IMR-90 (cell line): Measurements from ENCODE around the gene IGDCC3. TPM values are rescaled to one million over a fixed set of nuclear protein-coding genes. Genes with fewer than 3 reads are reported as not detected.

ENCODE experiments used
- ATAC-seq: fragments of 200-7000 bp; cut with Tn5 transposase; 2 replicates; pipeline ENCODE4 v1.9.1; 2020; ENCODE audit warnings: low read depth, mild to moderate bottlenecking, moderate library complexity
- BruUV-seq: library from RNA; stranded (reverse); fragments of 400-500 nt; replicated peaks from 2 replicates; lab custom pipeline; 2021; lab: Mats Ljungman, UMichigan
- CTCF ChIA-PET: fragments of 300-600 bp; formaldehyde crosslinking; extraction: SDS; loops from one replicate; lab custom pipeline; 2021; ENCODE audit warnings: antibody characterized with exemption; lab: Yijun Ruan, JAX
- POLR2A ChIA-PET: fragments of 300-600 bp; sonication (Branson Sonifier 250); formaldehyde crosslinking; loops from one replicate; lab custom pipeline; 2022; ENCODE audit warnings: antibody characterized with exemption; ENCODE audit not compliant: unreplicated experiment; lab: Charles Lee
- DNase-seq: peaks from one replicate; pipeline ENCODE4 v3.0.0; 2013
- H2AFZ ChIP-seq: replicated peaks from 2 replicates; pipeline ENCODE3; 2013; ENCODE audit warnings: low read length, mild to moderate bottlenecking; ENCODE audit not compliant: poor library complexity
- H2AK5ac ChIP-seq: 2 replicates; pipeline ENCODE4 v1.6.1; 2013; ENCODE audit warnings: low read depth, low read length, inconsistent platforms
- H2AK9ac ChIP-seq: replicated peaks from 2 replicates; pipeline ENCODE3; 2013; ENCODE audit warnings: mild to moderate bottlenecking, low read depth, low read length, moderate library complexity; ENCODE audit not compliant: poor library complexity
- H2BK120ac ChIP-seq: 2 replicates; pipeline ENCODE4 v1.6.1; 2013; ENCODE audit warnings: low read depth, low read length, inconsistent platforms
- H2BK15ac ChIP-seq: 3 replicates; pipeline ENCODE4 v1.6.1; 2013; ENCODE audit warnings: low read depth, low read length, inconsistent platforms
- H2BK20ac ChIP-seq: 2 replicates; pipeline ENCODE4 v1.6.1; 2013; ENCODE audit warnings: low read depth, mild to moderate bottlenecking, inconsistent platforms, low read length, moderate library complexity
- H2BK5ac ChIP-seq: 2 replicates; pipeline ENCODE4 v1.6.1; 2013; ENCODE audit warnings: mild to moderate bottlenecking, low read depth, low read length, inconsistent platforms; ENCODE audit not compliant: poor library complexity, severe bottlenecking
- H3K14ac ChIP-seq: replicated peaks from 2 replicates; pipeline ENCODE4 v1.6.1; 2013; ENCODE audit warnings: low read depth, low read length, inconsistent platforms
- H3K18ac ChIP-seq: 2 replicates; pipeline ENCODE4 v1.6.1; 2013; ENCODE audit warnings: low read depth, low read length, control low read depth
- H3K23ac ChIP-seq: 2 replicates; pipeline ENCODE4 v1.6.1; 2013; ENCODE audit warnings: low read depth, low read length, inconsistent platforms
- H3K27ac ChIP-seq: 2 replicates; pipeline ENCODE4 v1.5.1; 2013; ENCODE audit warnings: mild to moderate bottlenecking, control low read depth, low read length; ENCODE audit not compliant: insufficient read depth
- H3K27me3 ChIP-seq: 2 replicates; pipeline ENCODE4 v1.6.1; 2013; ENCODE audit warnings: low read length; ENCODE audit not compliant: control insufficient read depth, insufficient read depth
- H3K36me3 ChIP-seq: 2 replicates; pipeline ENCODE4 v1.6.1; 2013; ENCODE audit warnings: low read length, mixed read lengths; ENCODE audit not compliant: control insufficient read depth, insufficient read depth
- H3K4ac ChIP-seq: 2 replicates; pipeline ENCODE4 v1.6.1; 2013; ENCODE audit warnings: low read depth, low read length, inconsistent platforms
- H3K4me1 ChIP-seq: 2 replicates; pipeline ENCODE4 v1.6.1; 2013; ENCODE audit warnings: low read length, mixed read lengths; ENCODE audit not compliant: control insufficient read depth, insufficient read depth
- H3K4me2 ChIP-seq: 2 replicates; pipeline ENCODE4 v1.6.1; 2013; ENCODE audit warnings: low read depth, mild to moderate bottlenecking, control low read depth, low read length, moderate library complexity
- H3K4me3 ChIP-seq: 2 replicates; pipeline ENCODE4 v1.5.1; 2013; ENCODE audit warnings: low read depth, mild to moderate bottlenecking, control low read depth, low read length, moderate library complexity; ENCODE audit not compliant: insufficient read depth
- H3K56ac ChIP-seq: 2 replicates; pipeline ENCODE4 v1.6.1; 2013; ENCODE audit warnings: low read length, inconsistent platforms; ENCODE audit not compliant: insufficient read depth; ENCODE audit errors: extremely low read depth
- H3K79me1 ChIP-seq, 2 experiments: 2 replicates each; pipeline ENCODE4 v1.6.1; 2013; ENCODE audit warnings: low read length in 2 of 2, inconsistent platforms in 1 of 2, low read depth in 1 of 2
- H3K9ac ChIP-seq: 2 replicates; pipeline ENCODE4 v1.6.1; 2013; ENCODE audit warnings: low read depth, low read length, control low read depth
- H3K9me1 ChIP-seq: 2 replicates; pipeline ENCODE4 v1.6.1; 2013; ENCODE audit warnings: low read length, inconsistent platforms; ENCODE audit not compliant: insufficient read depth
- H3K9me3 ChIP-seq: 2 replicates; pipeline ENCODE4 v1.6.1; 2013; ENCODE audit warnings: low read length; ENCODE audit not compliant: control insufficient read depth, insufficient read depth
- H4K20me1 ChIP-seq: 2 replicates; pipeline ENCODE4 v1.6.1; 2013; ENCODE audit warnings: low read length, inconsistent platforms; ENCODE audit not compliant: insufficient read depth
- H4K5ac ChIP-seq: 2 replicates; pipeline ENCODE4 v1.6.1; 2013; ENCODE audit warnings: mild to moderate bottlenecking, low read depth, low read length, control low read depth
- H4K8ac ChIP-seq, 2 experiments: 2 replicates each; pipeline ENCODE4 v1.6.1; 2013; ENCODE audit warnings: low read depth in 2 of 2, low read length in 2 of 2, control low read depth in 1 of 2, inconsistent platforms in 1 of 2
- H4K91ac ChIP-seq: 2 replicates; pipeline ENCODE4 v1.6.1; 2013; ENCODE audit warnings: low read depth, low read length, inconsistent platforms; ENCODE audit not compliant: insufficient read depth
- CEBPB ChIP-seq: IDR thresholded peaks from 2 replicates; pipeline ENCODE4 v1.6.1; 2012; ENCODE audit warnings: low read depth, low read length, improper control_type of control experiment
- CHD1 ChIP-seq: IDR thresholded peaks from 2 replicates; pipeline ENCODE4 v1.6.1; 2012; ENCODE audit warnings: low read depth, low read length, improper control_type of control experiment
- CTCF ChIP-seq: conservative IDR thresholded peaks from 2 replicates; pipeline ENCODE4 v1.5.1; 2012; ENCODE audit warnings: mild to moderate bottlenecking, low read depth, low read length, improper control_type of control experiment
- FOS ChIP-seq: fragments of 150-350 bp; IDR thresholded peaks from 2 replicates; pipeline ENCODE4 v1.6.1; 2016; ENCODE audit warnings: low read depth, low read length
- NFE2L2 ChIP-seq: fragments of 150-350 bp; IDR thresholded peaks from 2 replicates; pipeline ENCODE4 v1.6.1; 2016; ENCODE audit warnings: low read depth, mild to moderate bottlenecking, low read length
- POLR2A ChIP-seq: IDR thresholded peaks from 2 replicates; pipeline ENCODE4 v1.6.1; 2012; ENCODE audit warnings: mild to moderate bottlenecking, low read depth, low read length
- RAD21 ChIP-seq: IDR thresholded peaks from 2 replicates; pipeline ENCODE4 v1.6.1; 2012; ENCODE audit warnings: low read length, improper control_type of control experiment
- RCOR1 ChIP-seq: IDR thresholded peaks from 2 replicates; pipeline ENCODE4 v1.6.1; 2012; ENCODE audit warnings: mild to moderate bottlenecking, low read length, improper control_type of control experiment; ENCODE audit not compliant: insufficient replicate concordance
- SMC3 ChIP-seq: fragments of 150-350 bp; IDR thresholded peaks from 2 replicates; pipeline ENCODE4 v1.6.1; 2016; ENCODE audit warnings: low read depth, mild to moderate bottlenecking, antibody characterized with exemption, low read length, moderate library complexity
- USF2 ChIP-seq: fragments of 150-350 bp; IDR thresholded peaks from 2 replicates; pipeline ENCODE4 v1.6.1; 2017; ENCODE audit warnings: mild to moderate bottlenecking, antibody characterized with exemption, low read length, low read depth
- WGBS, 2 experiments: methylation state at CpG; one replicate each; pipeline versions ENCODE4 v1.1.5 to v1.1.7; 2013; ENCODE audit warnings: missing lambda C conversion rate in 2 of 2; ENCODE audit not compliant: insufficient read length in 1 of 2; ENCODE audit errors: extremely low coverage in 2 of 2; 5-methylcytosine and 5-hydroxymethylcytosine counted together
- dilution Hi-C: fragments of 300-500 bp; cut with HindIII; formaldehyde crosslinking; loops from one replicate; pipeline ENCODE4 v1.14.3; 2018; ENCODE audit warnings: low sequenced_read_pairs; ENCODE audit not compliant: unreplicated experiment
- in situ Hi-C: fragments of 300-500 bp; cut with MboI; formaldehyde crosslinking; loops from 3 replicates; pipeline ENCODE4 v1.14.3; 2019; ENCODE audit warnings: low sequenced_read_pairs, inconsistent platforms, mixed read lengths
- intact Hi-C: fragments of 100-400 bp; cut with micrococcal nuclease; formaldehyde crosslinking; loops from 2 replicates; pipeline ENCODE4 v1.10.0; 2022
- polyA plus RNA-seq, 3 experiments: library from polyadenylated mRNA; depleted of rRNA; stranded (reverse); fragments of >200 nt; gene quantifications; 2 replicates each; pipeline ENCODE4 v1.2.3, GENCODE V29; 2012; ENCODE audit warnings: low replicate concordance in 1 of 3
- total RNA-seq: library from RNA; depleted of rRNA; stranded (reverse); fragments of >200 nt; gene quantifications from 2 replicates; pipeline ENCODE4 v1.2.3, GENCODE V29; 2012
- TF ChIP-seq, protein P1 (sequence below): fragments of 150-350 bp; IDR thresholded peaks from 2 replicates; pipeline ENCODE4 v1.6.1; 2016; ENCODE audit warnings: low read depth, mild to moderate bottlenecking, low read length, moderate library complexity, borderline replicate concordance

Gene IGDCC3
- total and polyA plus RNA-seq, 2 of the 4 experiments (the other 2 are of a cell fraction): 0.18 to 0.19 TPM

DNA sequence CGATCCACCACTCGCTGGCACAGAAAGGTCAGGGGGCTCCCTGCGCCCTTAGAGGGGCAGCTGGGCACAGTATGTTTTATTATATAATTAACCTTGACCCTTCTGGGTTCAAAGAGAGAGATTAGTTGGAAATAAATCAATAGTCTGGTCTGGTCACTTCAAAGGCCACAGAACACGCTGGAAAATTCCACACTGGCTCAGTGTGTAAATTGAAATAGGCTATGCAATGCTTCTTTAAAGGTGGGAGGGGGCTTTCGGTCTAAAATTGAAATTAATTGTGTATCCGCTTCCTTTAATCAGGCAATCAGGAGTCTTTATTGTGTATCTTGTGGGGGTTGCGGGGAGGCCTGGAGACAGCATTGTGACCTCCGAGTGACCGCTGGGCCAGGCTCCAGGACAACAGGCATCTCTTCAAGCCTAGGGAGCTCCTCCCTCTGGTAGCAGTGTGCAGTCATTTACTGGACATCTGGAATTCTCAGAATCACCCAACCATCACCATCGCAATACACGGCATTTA, 65.3 kb downstream of the IGDCC3 start:
- H3K79me1 ChIP-seq: no peaks in the 10 kb centered on the region
- DNase-seq: no peak
- H3K4me1 ChIP-seq: peaks cover 11% of the 10 kb centered on the region
- H3K56ac ChIP-seq: no peak overlapping the region
- no peak overlapping the region for H3K9ac ChIP-seq
- no peak overlapping the region for H3K4me3 ChIP-seq
- H4K5ac ChIP-seq: no peak overlapping the region
- TF ChIP-seq RCOR1 (no peak), CTCF (no peak), FOS (no peak), RAD21 (no peak), USF2 (no peak), NFE2L2 (no peak), POLR2A (no peak), CEBPB (no peak), SMC3 (no peak), CHD1 (no peak)
- TF ChIP-seq, protein P1, sequence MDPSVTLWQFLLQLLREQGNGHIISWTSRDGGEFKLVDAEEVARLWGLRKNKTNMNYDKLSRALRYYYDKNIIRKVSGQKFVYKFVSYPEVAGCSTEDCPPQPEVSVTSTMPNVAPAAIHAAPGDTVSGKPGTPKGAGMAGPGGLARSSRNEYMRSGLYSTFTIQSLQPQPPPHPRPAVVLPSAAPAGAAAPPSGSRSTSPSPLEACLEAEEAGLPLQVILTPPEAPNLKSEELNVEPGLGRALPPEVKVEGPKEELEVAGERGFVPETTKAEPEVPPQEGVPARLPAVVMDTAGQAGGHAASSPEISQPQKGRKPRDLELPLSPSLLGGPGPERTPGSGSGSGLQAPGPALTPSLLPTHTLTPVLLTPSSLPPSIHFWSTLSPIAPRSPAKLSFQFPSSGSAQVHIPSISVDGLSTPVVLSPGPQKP: no peak
- ChIA-PET CTCF (no interaction called here), POLR2A (interaction anchor here (1.2 kb wide), 1 partner anchor 8 kb away, joined by 3 read pairs; the partner anchor contains the start of gene RNU5B-1)
- dilution Hi-C loops (no loop called here), in situ Hi-C loops (no loop called here), intact Hi-C loops (no loop called here)
- H2AK9ac ChIP-seq: no peak overlapping the region
- H3K9me1 ChIP-seq: 0 out of 2 replicates have a peak, but pooled peaks cover 3% of the 10 kb centered on the region
- H3K14ac ChIP-seq: no peak overlapping the region
- no peak overlapping the region for H3K23ac ChIP-seq
- no peak overlapping the region for H3K4me2 ChIP-seq
- no peaks in the 10 kb centered on the region for H3K9me3 ChIP-seq
- peaks cover 4% of the 10 kb centered on the region; the same call in 1 of the 2 replicates for H3K27me3 ChIP-seq
- no peak overlapping the region for H4K91ac ChIP-seq
- no peaks in the 10 kb centered on the region for H3K36me3 ChIP-seq
- H3K27ac ChIP-seq: no peak overlapping the region
- ATAC-seq: no peak
- H4K20me1 ChIP-seq: peaks cover 3% of the 10 kb centered on the region; the same call in 1 of the 2 replicates
- H2BK120ac ChIP-seq: no peak overlapping the region
- no peak overlapping the region for H3K4ac ChIP-seq
- BruUV-seq: no TSS peak
- no peak overlapping the region for H2AK5ac ChIP-seq
- H2BK5ac ChIP-seq: no peak overlapping the region
- H2BK20ac ChIP-seq: no peak overlapping the region
- no peak overlapping the region for H3K18ac ChIP-seq
- no peak overlapping the region for H2AFZ ChIP-seq
- H2BK15ac ChIP-seq: no peak overlapping the region
- WGBS, 2 experiments: 40% methylated on average over 1 of the region's 11 CpGs; no CpG with 5 or more reads in 1 of the 2 experiments
- no peak overlapping the region for H4K8ac ChIP-seq
